Tibial artery (tissue), 4 donors: ENCODE measurements around the gene FAM83G.

Experiments used
- DNase-seq, 2 donors: peaks; one replicate each; pipeline ENCODE4 v3.0.0-alpha.2; 2019
- H3K27ac ChIP-seq, 2 donors: fragments of 200-600 bp; sonication (generic) in 1 of 2; 1 replicate in 1 of 2; 2 replicates in 1 of 2; pipeline ENCODE4 v1.5.1; 2018 to 2019; ENCODE audit warnings: mild to moderate bottlenecking in 1 of 2
- H3K27me3 ChIP-seq, 2 donors: fragments of 200-600 bp; sonication (generic) in 1 of 2; one replicate each; pipeline versions ENCODE4 v1.5.1 to v1.6.0; 2016 to 2019
- H3K36me3 ChIP-seq, 3 donors: fragments of 200-600 bp; sonication (generic) in 2 of 3; one replicate each; pipeline ENCODE4 v1.5.1; 2016 to 2019; ENCODE audit warnings: mild to moderate bottlenecking in 2 of 3
- H3K4me1 ChIP-seq, 4 donors: fragments of 200-600 bp; sonication (generic) in 2 of 4; 1 replicate in 3 of 4; 2 replicates in 1 of 4; pipeline ENCODE4 v1.5.1; 2016 to 2019
- H3K4me3 ChIP-seq, 2 donors: fragments of 200-600 bp; sonication (generic) in 1 of 2; 1 replicate in 1 of 2; 2 replicates in 1 of 2; pipeline ENCODE4 v1.5.1; 2018 to 2019; ENCODE audit warnings: mild to moderate bottlenecking in 2 of 2
- H3K9me3 ChIP-seq, 3 donors: fragments of 200-600 bp; sonication (generic) in 1 of 3; one replicate each; pipeline ENCODE4 v1.5.1; 2016 to 2019
- CTCF ChIP-seq, 2 experiments: fragments of 200-600 bp in 1 of 2; fragments of 450-650 bp in 1 of 2; IDR thresholded peaks; one replicate each; pipeline ENCODE4 v1.5.1; 2017 to 2019; ENCODE audit warnings: antibody characterized with exemption in 2 of 2, mild to moderate bottlenecking in 1 of 2, moderate library complexity in 1 of 2
- intact Hi-C: fragments of 100-400 bp; cut with DNase I; formaldehyde crosslinking; loops from one replicate; pipeline ENCODE4 v1.15.0; 2023; ENCODE audit warnings: low total_unique reads

Gene FAM83G

DNA sequence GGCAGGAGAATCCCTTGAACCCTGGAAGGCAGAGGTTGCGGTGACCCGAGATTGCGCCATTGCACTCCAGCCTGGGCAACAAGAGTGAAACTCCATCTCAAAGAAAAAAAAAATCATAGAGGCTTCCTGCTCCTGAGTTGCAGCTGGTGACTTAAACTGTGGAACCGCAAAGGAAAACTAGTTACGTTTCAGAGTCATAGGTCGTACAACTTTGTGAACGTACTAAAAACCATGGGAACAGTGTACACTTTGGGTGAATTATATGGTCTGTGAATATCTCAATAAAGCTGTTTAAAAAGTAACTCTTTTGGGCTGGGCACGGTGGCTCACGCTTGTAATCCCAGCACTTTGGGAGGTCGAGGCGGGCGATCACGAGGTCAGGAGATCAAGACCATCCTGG lies 29.0 kb downstream of the FAM83G start:
- H3K4me1 ChIP-seq, result no peaks in the 10 kb centered on the region
- no peak for DNase-seq
- H3K9me3 ChIP-seq, result no peaks in the 10 kb centered on the region
- H3K27ac ChIP-seq, result no peak overlapping the region
- peaks cover 15 to 59% (median 28%) of the 10 kb centered on the region in 3 donors for H3K36me3 ChIP-seq
- TF ChIP-seq CTCF (IDR thresholded peaks at IDR 0.05), result no peak
- no peak overlapping the region for H3K4me3 ChIP-seq
- no peaks in the 10 kb centered on the region for H3K27me3 ChIP-seq
- intact Hi-C loops, result no loop called here

GRCh38 chr17:18974407-18975149 lies 30.0 kb downstream of the FAM83G start:
- Histone ChIP-seq H3K9me3 (no peaks in the 10 kb centered on the region), H3K4me3 (no peak overlapping the region), H3K36me3 (peaks cover 15 to 57% (median 28%) of the 10 kb centered on the region in 3 donors), H3K27me3 (no peaks in the 10 kb centered on the region), H3K27ac (no peak overlapping the region), H3K4me1 (no peaks in the 10 kb centered on the region)
- TF ChIP-seq CTCF (IDR thresholded peaks at IDR 0.05), result no peak
- no peak for DNase-seq
- intact Hi-C loops, result no loop called here

DNA sequence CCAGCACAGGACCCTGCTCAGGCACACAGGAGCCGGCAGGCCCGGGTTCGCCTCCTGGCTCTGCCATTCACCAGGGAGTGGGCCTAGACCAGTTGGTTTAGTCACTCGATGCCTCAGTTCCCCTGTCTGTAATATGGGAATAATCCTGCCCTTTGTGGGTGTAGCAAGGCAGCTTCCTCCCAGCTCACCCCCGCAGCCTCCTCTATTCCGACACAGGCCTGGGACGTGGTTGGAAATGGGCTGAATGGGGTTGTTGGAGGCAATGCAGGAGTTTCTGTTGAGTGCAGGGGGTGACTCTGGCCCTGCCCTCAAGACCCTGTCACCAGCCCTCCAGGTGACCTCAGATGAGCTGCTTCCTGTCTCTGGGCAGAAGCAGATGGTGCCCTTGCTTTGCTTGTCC lies 32.8 kb downstream of the FAM83G start:
- H3K36me3 ChIP-seq, result peaks cover 0 to 30% (median 13%) of the 10 kb centered on the region in 3 donors

GRCh38 chr17:18970582-18971480 lies 33.7 kb downstream of the FAM83G start:
- Histone ChIP-seq H3K9me3 (no peaks in the 10 kb centered on the region), H3K27me3 (no peaks in the 10 kb centered on the region), H3K27ac (no peak overlapping the region), H3K4me3 (no peak overlapping the region), H3K4me1 (peaks cover 0 to 13% (median 6%) of the 10 kb centered on the region in 4 donors), H3K36me3 (peaks cover 0 to 20% (median 11%) of the 10 kb centered on the region in 3 donors)
- intact Hi-C loops, result no loop called here
- TF ChIP-seq CTCF (IDR thresholded peaks at IDR 0.05), result no peak
- no peak for DNase-seq

More for the DNA sequence above, 32.8 kb downstream of the FAM83G start:
- H3K9me3 ChIP-seq, result no peaks in the 10 kb centered on the region
- no peak for DNase-seq
- no peak for TF ChIP-seq CTCF (IDR thresholded peaks at IDR 0.05)
- H3K4me1 ChIP-seq, result peaks cover 0 to 11% (median 5%) of the 10 kb centered on the region in 4 donors
- H3K27ac ChIP-seq, result no peak overlapping the region
- H3K27me3 ChIP-seq, result no peaks in the 10 kb centered on the region
- H3K4me3 ChIP-seq, result no peak overlapping the region
- intact Hi-C loops, result no loop called here

- no peak for DNase-seq
- intact Hi-C loops, result no loop called here
- no peak overlapping the region for H3K4me3 ChIP-seq
- TF ChIP-seq CTCF (IDR thresholded peaks at IDR 0.05), result no peak
- H3K36me3 ChIP-seq, result peaks cover 0 to 17% (median 11%) of the 10 kb centered on the region in 3 donors
- H3K4me1 ChIP-seq, result peaks cover 0 to 13% (median 6%) of the 10 kb centered on the region in 4 donors
- H3K9me3 ChIP-seq, result no peaks in the 10 kb centered on the region
- H3K27ac ChIP-seq, result no peak overlapping the region
- H3K27me3 ChIP-seq, result no peaks in the 10 kb centered on the region
Measured at GRCh38 chr17:18968945-18969887, 35.3 kb downstream of the FAM83G start.
